GM19023 (cell line): ENCODE data around the gene CD44.

ENCODE experiments used
- ATAC-seq: cut with Tn5 transposase; IDR thresholded peaks from one replicate; pipeline ENCODE4 v1.9.1; 2021; ENCODE audit warnings: mild to moderate bottlenecking, moderate library complexity; ENCODE audit not compliant: unreplicated experiment

The CD44 gene

DNA sequence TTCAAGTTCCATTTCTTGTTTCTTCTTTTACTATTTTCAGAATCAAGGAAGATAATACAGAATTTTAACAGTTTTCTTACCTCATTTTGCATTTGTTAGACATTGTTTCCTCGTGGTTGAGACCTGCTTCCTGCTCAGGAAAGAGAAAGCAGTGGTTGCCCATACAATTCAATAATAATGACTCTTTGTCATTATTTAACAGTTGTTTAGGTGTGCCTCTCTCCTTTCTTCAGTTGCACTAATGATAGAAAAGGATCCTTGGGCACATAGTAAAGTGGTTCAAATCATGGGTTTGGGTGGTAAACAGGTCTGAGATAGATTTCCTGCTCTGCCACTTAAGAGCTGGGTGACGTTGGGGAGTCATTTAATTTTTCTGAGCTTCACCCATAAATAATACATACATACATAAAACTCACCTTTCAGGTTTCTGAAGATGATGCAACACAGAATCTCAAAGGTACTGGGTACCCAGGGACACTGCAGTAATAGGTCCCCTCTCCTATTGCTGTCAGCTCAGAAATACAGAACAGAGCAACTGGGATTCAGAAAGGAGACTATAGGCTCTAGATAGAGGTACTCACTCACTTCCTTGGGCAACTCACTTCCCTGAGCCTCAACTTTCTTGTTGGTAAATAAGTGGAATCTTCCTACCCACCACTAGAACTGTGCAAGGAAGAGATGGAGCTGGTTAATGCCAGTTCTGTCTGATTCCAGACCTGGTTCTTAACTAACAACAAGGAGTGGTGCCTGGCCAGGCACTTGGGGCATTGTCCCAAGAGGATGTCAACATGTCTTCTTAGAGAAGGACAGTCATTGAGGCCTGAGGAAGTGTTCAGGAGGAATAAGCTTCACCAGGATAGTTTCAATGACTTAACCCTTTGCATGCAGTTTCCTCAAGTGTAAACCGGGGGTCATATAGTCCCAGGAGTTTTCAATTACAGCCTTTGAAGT, 34.9 kb downstream of the CD44 start:
- no peak for ATAC-seq

GRCh38 chr11:35174666-35175065, 35.7 kb downstream of the CD44 start:
- no peak for ATAC-seq

- no peak for ATAC-seq
These were observed 38.4 kb downstream of the CD44 start for GRCh38 chr11:35177370-35177769.

DNA sequence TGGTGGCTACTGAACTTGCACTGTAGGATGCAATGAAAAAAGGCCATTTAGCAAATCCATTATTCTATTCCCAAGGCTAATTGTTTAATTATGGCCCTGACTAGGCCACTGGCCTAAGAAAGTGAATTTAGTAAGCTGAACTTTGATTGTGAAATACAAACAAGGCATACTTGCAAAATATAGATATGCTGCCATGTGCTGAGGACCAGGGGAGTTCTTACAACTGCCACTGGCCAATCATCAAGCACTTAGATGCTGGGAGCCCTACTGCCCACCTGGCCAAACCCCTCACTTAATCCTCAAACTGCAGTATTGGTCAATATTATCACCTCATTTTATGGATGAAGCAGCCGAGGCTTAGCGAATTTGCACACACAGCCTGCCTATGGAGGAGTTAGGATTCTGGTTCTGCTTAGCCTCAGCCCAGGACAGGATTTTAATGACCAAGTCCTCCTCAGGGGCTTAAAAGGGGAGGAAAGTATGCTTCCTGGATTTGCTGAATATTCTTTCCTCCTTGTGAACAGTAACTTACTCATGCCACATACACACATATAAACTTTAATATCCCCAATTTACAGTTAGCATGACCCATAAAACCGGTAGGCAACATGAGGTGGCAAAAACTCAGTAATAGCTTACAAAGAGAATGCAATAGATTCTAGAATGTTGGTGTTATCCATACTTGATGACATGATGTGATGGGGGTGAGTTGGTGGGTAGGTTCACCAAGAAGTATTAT, 39.3 kb downstream of the CD44 start:
- no peak for ATAC-seq

GRCh38 chr11:35178873-35179272, 39.9 kb downstream of the CD44 start:
- no peak for ATAC-seq

DNA sequence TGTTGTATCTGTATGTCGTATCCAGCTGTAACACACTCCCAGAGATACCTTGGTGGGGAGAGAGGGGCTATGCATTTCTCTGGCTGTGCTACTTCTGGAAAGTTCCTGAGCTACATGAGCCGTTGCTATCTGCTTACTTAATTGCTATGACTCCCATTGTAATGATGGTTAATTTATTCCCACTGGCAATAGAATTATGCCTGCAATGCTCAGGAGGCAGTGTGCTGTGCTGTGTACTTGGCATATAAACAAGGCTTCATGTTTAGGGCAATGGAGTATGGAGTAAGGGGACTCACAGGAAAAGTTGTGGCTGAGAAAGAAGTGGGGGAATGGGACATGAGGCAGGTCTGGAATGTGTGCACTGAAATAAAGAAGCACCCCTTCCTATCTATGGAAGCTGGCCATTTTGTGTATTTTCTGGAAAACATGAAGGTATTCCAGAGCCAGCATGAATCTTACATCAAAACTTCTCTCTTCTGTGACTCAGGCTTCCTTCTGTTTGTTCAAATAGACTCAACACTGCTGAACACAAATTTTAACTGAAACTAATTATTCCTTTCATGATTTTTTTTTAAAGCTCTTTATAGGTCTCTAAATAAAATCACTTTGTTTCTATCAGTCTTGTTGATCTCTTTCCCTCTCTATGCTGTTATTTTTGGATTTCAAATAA, 40.6 kb downstream of the CD44 start:
- no peak for ATAC-seq

DNA sequence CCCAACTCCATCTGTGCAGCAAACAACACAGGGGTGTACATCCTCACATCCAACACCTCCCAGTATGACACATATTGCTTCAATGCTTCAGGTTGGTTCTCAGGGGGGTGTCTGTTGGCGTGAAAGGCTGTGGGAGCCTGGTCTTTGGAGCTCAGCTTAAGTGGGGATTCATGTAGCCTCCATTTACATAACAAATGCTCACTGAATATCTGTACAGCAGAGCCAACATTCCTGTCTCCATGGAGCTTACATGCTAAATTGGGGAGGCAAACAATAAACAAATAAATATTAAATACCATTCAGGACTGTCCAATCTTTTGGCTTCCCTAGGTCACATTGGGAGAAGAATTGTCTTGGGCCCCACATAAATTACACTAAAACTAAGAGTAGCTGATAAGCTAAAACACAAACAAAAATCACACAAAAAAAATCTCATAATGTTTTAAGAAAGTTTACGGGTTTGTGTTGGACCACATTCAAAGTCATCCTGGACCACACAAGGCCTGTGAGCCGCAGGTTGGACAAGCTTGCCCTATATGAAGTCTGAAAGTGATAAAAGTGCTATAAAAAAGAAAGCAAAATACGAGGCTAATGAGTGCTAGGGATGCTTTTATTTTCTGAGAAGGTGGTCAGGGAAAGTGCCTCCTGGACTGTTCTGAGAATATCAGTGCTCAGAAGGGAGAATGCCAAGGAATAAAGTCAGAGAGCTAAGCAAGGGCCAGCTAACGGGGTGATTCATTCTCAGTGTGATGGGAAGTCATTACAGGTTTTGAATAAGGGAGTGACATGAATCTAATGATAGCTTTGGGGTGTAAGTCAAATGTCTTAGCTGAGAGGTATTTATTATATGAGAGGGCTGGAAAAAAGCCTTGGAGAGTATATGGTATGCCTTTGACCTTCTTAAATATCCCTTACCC, 41.6 kb downstream of the CD44 start:
- ATAC-seq = no peak

- ATAC-seq = peak; percentile 79
These were observed 43.5 kb downstream of the CD44 start for GRCh38 chr11:35182317-35182939.

GRCh38 chr11:35183326-35183925, 44.5 kb downstream of the CD44 start:
- no peak for ATAC-seq

DNA sequence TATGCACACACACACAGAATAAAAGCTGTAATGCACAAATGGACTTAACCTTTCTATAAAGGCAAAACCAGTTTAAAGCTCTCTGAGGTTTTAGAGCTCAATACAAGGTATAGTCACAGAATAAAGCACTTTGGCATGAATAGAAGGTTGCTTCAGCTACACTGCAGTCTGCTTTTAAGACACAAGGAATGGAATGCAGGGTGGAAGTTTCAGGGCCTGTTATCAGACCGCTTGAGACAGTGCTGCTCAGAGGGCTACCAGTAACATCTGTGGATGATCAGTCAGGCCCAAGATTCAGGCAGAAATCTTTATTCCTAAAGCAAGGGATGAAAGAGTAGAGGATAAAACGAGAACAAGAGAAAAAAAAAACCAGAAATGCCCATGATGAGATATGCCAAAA, 46.7 kb downstream of the CD44 start:
- ATAC-seq = no peak

DNA sequence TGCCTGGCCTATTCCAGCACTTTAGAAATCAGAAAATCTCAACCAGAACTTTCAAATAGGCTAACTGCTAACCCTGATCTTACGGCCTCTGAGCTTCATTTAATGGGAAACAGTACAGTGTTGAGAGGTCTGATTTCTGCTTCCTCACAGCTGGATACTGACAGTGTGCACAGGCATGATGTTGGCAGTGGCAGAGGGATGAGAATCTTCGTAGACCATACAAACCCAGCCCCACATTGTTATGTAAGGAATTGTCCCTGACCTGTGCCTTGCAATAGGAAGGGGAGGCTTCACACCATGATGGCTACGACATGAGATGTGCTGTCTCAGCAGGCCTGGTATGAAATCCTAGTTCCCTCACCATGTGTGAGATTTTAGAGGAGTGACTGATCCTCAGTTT, 49.0 kb downstream of the CD44 start:
- no peak for ATAC-seq

DNA sequence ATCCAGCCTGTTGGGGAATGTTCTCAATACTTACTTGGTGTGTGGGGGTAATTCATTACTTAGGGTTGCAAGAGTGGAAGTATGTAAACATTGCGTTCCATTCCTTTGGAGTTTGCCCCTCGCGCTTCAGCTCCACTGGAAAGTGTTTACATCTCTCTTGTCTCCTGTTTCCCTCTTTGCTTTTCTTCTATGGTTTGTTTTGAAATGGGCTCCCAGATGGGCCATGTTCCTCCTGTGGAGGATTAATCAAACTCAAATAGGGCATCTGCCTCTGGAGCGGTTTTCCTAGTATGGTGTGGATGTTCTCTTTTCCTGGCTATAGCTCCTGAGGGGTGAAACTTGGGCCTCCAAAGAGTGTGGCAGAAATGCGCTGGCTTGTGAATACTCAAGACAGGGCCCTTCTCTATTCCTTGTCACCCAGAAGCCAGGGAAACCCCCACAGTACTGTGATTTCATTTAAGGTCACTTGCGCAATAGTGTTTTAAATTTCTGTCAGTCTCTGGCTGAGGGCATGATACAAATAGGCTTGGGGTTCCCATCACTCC, 51.9 kb downstream of the CD44 start:
- ATAC-seq = no peak

DNA sequence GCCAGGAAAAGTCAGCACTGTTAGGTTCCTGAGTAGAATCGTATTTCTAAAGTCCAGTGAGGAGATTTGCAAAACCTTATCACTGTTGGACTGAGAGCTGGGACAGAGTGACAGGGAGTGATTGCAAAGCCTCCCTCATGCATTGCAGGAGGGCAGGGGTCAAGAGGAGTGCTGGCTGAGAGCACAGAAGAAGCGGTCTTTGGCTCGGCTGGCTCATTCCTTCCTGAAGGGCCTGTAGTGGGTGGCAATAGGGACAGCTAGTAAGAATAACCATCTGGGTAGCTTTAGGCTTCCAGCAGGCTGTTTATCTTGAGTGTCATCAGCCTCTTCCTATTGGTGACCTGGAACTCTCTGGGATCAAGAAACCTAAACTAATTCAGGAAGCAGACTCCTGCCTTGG, 53.4 kb downstream of the CD44 start:
- no peak for ATAC-seq

DNA sequence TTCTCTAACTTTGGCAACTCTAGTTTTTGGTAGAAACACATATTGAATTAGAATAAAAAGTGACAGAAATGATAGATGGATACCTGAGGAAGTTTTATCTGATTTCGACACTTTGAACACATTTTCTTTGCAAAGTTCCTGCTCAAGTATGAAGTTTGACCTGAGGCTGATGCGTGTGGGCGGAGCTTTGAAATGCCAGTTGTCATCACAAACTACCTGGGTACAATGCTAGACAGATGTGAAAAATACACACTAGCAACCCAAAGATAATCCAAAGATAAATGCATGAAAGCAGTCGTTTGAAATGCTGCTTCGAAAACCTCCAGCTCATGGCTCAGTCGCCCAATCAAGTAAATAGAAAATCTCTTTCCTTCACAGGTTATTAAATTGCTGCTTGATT, 54.8 kb downstream of the CD44 start:
- ATAC-seq = no peak

DNA sequence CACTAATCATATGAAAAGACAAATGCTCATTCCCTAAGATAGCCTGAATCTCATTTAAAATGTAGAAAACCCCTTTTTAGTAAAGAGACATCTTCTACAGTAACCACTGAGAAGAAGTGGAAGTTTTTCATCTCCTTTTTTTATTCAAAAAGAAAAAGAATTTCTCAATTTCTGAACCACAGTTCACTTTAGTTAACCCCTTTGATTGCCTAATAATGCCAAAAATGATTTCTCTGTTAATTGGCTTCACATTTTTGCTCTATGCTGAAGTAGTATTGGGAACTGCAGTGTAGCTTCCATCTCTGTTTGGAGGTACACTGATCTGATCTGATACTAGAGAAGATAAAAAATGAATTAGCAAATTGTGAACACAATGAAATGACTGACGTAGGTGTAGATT, 58.3 kb downstream of the CD44 start:
- ATAC-seq = no peak

DNA sequence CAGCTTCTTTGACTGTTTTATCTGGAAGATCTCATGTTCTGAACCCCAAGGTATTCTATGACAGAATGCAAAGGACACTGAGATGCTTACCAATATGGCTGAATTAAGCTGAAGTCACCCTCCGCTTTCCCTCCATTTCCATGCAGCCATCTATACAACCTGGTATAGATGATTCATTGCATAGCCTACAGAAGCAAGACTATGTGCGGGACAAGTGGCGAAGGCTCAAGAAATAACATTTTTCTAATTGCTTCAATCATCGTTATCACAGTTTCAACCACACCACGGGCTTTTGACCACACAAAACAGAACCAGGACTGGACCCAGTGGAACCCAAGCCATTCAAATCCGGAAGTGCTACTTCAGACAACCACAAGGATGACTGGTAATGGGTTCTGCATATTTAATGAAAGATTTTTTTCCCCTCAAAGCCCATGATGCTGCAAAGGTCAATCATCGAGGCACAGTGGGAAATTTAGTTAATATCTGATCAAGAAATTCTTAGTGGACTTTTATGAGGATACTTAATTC, 61.9 kb downstream of the CD44 start:
- ATAC-seq = no peak

DNA sequence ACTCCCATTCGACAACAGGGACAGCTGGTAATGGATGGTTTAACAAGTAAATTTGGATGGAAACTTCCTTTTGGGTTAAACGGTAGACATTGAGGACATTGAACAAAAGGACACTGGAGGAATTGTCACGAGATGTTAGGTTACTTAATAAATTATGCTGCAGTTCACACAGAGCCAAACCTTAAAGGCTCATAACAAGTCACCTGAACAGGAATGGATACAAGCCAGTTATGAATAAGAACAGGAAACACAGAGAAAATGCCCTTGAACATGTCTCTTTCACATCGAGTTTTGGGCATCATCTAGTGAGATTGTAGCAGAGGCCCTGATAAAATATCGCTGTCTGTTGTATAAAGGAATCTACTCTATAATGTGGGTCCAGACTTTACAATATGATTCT, 65.6 kb downstream of the CD44 start:
- ATAC-seq = no peak

GRCh38 chr11:35206616-35207015, 67.6 kb downstream of the CD44 start:
- no peak for ATAC-seq
